Measurements from ENCODE around the gene DIS3L2.

Gene DIS3L2

DNA sequence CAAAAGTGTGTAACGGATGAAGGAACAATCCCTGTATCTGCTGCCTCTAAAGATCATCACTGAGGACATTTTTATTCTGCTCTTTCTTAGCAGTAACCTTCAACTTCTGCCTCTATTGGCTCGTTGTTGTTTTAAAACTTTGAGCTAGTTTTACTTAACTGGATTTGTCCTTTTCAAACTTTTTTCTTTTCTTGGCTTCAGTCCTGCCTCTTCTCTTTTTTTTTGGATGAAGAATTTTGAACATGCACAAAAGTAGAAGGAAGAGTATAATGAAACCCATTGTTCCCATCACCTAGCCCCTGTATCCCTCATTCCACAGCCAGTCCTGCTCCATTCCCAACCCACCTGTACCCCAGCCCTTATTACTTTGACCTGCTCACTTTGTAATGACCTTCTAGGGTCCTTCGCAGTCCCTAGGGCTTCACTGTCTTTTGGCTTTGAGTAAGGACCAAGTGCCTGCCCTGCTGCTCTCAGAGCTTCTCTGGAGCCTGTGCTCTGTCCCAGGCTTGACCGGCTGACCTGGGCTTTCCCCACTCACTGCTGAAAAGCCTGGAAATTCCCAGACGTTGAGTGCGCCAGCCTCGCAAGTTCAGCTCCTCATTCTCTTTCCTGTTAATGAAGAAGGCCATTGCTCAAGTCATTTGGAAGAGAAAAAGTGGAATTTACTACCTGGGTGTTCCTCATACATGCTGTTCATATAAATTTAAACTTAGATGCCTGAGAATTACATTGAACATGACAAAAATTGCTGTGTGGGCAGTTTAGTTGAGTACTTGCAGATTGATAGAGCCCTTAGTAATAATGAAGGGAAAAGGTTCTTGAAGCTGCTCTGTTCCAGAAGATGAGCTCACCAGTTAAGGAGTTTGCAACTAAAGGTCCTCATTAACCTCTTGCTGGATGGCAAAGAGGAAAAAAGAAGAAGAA lies 267.7 kb downstream of the DIS3L2 start:
- DNase-seq (ENCODE audit: low read depth in 3 of 3) = no peak

DNA sequence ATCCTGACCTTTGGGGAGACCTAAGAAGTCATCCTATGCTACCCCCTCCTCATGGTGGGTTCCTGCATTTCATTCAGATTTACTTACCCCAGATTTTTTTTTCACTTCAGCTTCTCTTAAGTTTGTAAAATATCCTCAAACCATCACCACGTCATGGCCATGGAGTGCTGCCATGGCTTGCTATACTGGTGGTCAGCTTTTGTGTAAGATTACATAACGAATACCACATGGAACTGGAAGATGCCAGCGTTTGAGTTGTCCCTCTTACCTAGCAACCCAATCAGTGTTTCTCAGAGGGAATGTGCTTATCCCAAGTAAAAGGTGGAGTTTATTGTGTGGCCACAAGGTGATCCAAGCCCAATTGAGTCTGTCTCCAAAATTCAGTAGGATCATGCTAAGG lies 268.4 kb downstream of the DIS3L2 start:
- no peak for DNase-seq (ENCODE audit: low read depth in 3 of 3)

DNA sequence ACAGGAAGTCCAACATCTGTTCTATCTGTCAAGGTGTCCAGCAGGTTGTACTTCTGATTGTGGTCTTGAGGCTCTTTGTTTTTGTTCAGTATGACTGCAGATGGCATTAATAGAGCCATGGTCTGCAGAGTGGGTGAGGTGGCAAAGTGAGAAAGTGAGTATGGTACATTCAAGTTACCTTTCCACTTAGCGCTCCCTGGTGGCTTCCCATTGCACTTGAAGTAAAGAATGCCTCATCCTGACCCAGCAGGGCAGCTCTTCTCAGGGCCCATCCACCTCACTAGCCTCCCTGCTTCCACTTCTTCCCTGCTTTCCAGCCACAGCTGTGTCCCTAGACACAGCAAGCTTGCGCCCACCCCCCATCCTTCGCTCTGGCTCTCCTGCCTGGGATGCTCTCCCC lies 269.0 kb downstream of the DIS3L2 start:
- peak in 1 of 3 experiments; percentile 9 for DNase-seq (ENCODE audit: low read depth in 3 of 3)

DNA sequence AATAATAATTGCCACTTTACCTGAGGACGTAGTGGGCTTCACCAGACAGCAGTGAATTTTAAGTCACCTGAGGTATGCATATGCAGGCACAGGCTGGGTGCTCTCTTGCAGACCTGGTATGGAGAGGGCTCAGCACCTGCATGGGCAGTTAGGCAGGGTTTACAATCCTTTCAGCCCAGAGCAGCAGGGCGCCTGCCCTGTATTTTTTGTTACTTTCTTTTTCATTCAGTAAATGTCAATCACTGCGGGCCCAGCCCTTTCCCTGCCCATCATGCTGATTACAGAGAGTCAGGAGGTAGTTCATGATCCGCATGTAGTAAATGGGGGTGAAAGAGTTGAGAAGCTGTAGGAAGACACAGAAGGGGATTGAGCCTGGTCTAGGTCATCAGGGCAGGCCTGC lies 270.0 kb downstream of the DIS3L2 start:
- no peak for DNase-seq (ENCODE audit: low read depth in 3 of 3)

DNA sequence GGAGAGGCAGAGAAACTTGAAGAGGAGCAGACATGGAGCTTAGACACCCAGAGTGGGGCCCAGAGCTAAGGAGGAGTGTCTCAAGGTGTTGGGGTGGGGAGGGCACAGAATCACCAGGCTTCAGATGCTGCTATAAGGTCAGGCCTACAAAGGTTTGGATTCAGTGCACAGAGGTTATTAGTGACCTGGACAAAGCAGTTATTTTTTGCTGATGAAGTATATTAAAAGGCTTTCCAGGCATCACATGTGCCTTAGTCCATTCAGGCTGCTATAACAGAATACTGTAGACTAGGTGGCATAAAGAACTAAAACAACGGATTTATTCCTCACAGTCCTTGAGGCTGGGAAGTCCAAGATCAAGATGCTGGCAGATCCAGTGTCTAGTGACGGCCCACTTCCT lies 271.4 kb downstream of the DIS3L2 start:
- DNase-seq (ENCODE audit: low read depth in 3 of 3) = no peak

DNA sequence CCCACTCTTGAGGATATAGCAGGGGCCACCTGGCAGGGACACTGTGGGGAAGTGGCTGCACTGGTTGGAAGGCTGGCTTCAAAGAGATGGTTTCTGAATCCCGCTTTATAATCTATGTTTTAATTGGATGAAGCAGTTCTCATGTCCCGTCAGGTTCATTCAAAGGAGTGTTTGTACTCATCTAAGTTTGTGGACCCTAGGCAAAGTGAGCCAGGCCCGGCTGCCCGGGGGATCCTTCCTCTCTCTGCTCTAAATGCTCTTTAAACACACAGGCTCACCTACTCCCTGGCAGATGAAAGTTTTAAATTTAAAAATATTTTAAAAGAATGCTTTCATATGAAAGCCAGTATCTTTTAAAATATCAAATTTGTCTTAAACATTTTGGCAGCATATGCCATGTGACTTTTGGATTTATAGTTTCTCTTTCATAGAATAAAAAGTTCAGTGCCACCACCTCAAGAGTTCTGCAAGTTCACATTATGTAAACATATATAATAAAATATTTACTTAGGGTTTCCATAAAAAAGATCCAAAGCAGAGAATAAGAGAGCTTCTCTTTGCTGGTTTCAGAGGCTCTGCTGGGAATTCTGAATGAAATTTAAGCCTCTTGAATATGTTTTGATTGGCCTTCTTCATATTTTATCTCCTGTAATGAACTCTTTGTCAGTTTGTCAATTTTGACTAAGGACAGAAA lies 273.6 kb downstream of the DIS3L2 start:
- no peak for DNase-seq (ENCODE audit: low read depth in 3 of 3)

DNA sequence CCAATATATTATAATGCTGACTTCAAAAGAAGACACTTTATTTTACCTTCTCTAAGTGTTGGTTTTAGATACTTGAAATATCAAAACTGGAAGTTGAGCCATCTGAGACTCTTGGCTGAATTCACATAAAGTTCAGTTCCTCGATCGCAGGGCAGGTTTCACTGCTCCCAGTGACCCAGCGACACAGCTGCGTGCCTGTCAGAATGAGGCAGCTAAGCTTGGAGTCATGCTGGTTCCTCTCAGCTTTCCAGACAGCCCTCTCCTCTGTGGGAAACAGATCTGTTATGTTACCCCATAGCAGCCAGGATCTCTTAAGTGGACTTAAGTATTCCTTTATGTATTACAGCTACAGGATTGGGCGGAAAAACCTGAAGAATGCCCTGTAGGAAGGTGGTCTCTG lies 274.2 kb downstream of the DIS3L2 start:
- DNase-seq (ENCODE audit: low read depth in 3 of 3) = no peak

DNA sequence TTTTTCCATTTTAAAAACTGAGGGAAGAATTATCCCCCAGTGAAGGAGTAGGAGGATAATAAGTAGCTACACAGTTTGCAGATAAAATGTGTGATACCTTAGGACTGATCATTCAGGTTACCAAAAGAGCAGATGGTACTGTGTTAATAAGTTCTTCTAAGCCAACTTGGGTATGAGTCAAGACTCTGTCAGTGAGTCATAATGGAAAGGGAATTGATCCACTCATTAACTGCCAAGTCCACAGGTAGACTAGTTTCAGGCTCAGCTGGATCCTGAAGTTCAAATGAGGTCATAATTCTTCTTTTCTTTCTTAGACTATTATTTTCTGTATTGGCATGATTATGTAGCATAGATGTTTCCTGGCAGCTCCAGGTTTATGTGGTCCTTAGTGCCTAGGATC lies 274.7 kb downstream of the DIS3L2 start:
- DNase-seq (ENCODE audit: low read depth in 3 of 3) = no peak

DNA sequence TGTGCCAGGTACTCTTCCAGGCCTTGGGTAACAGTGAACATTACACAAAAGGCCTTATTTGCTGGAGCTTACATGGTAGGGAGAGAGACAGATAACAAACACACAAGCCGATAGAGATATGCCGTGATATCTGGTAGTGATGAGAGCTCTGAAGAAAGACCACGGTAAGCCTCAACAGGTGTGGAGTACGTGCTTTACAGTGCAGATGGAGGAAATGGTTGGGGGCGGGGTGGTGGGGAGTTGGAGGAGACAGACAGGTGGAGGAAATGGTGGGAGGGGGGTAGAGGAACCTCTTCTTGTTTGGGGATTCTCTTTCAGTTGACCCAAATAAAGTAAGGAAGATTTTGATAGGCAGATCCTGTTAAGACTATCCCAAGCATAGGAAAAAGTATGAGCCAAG lies 276.0 kb downstream of the DIS3L2 start:
- DNase-seq (ENCODE audit: low read depth in 3 of 3) = no peak

DNA sequence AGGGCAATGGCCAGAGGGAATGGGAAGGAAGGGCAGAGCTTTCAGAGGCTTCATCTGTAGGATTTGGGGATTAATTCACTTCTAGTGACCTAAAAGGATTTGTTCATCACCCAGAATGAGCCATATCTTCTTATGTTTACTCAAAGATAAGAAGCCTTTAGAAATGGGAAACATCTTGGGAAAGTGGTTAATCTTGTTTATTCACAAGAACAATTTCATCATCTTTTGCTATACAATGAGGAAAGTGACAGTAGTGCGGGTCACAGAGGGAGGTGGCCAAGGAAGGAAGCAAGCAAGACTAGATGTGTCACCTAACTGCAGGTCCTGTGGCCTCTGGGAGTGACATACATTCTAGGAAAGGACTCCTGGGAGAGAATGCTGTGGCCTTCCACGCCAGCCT lies 276.6 kb downstream of the DIS3L2 start:
- DNase-seq (ENCODE audit: low read depth in 3 of 3) = no peak

DNA sequence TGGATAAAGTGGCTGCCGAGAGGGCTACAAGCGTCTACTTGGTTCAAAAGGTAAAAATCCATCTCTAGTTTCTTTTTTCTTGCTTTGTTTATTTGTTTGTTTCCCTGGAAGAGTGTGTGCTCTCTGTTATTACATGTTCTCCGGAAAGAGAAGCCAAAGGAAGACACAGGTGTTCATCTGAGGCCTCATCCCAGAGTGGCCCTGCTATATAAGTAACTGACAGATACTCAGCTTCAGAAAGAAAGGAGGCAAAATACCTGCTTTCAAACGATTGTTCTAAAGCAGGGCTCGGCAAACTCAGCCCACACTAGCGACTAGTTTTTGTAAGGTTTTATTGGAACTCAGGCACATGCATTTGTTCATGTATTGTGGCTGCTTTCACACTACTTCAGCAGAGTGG lies 277.1 kb downstream of the DIS3L2 start:
- no peak for DNase-seq (ENCODE audit: low read depth in 3 of 3)

DNA sequence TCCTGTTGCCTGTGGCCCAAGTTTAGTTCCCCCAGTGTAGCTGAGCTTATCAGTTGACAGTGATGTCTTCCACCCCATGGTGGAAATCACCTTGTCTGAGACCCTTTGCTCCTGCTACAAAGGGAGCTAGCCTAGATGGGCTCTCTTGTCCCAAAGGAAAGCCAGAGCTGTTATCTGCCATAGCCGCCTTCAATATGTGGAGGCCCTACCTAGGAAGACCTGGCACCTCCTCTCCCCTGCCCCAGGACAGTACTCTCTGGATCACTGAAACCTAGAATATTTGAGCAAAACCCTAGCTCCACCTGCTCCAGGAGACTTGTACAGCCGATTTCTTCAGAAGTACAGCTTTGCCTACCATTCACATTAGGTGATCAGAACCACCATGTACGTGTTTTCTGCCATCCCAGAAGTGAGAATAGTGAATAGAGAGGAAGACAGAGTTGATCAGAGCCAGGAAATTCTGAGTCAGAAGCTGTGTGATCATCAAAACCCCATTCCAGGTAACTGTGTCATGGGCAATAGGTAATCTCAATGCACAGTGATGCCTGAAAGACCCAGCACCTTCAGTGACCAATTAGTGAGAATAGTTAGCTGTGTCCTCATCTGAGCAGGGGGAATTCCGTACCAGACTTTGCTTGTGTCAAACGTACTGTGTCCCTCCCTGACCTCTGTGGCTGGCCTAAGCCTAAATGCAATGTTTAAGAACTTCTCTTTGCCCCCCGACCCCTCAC lies 278.6 kb downstream of the DIS3L2 start:
- DNase-seq (ENCODE audit: low read depth in 3 of 3) = no peak

DNA sequence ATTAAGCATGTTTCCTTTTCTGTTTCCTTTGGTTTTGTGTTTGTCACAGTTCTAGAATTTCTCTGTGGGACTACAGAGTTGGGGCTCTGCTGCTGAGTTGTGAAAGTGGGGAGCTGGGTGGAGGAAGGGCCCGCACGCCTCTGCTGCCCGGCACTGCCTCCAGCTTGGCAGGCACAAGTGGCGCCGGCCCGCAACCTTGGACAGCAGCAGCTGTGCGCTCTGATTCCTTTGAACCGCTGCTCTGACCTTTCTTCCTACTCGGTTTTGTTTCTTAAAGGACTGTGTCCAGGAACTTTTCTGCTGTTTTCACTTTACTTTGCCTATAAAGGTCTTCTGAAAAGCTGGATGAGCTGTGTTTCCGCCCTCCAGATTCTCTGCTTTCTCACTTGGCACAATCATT lies 279.4 kb downstream of the DIS3L2 start:
- DNase-seq (ENCODE audit: low read depth in 3 of 3) = no peak

DNA sequence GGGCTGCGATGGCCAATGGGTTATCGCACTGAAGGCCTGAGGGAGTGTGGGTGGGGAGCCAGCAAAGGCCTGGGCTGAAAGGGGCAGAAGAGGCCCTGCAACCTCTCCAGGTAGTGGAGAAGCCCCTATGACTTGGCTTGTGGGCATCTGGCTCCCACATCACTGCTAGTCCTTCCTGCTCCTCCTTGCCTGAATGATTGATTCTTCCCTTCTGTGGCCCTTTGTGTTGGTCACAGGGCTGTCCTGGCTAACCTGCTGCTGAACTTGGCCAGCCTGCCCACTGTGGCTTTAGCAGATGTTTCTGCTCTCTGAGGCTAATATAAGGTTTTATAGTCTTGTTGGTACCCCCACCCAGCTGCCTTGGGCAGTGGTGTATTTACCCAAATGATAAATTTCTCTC lies 280.8 kb downstream of the DIS3L2 start:
- DNase-seq (ENCODE audit: low read depth in 3 of 3) = no peak

DNA sequence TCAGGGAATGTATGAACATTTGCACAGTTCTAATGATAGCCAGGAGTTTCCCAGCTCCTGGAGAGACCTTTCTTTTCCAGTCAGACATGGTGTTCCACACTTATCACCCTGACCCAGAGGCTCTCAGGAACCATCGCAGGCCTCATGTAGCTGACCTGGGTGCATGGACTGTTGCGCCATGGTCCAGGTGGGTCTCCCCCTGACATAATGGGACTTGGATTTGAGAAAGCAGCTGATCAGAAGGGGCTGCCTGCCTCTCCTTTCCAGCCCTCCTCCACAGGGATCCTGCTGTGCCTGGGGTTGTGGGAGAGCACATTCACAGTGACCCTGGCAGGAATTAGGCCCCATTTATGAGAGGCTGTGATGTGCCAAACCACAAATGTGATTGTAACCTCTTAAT lies 283.6 kb downstream of the DIS3L2 start:
- DNase-seq (ENCODE audit: low read depth in 3 of 3) = no peak

DNA sequence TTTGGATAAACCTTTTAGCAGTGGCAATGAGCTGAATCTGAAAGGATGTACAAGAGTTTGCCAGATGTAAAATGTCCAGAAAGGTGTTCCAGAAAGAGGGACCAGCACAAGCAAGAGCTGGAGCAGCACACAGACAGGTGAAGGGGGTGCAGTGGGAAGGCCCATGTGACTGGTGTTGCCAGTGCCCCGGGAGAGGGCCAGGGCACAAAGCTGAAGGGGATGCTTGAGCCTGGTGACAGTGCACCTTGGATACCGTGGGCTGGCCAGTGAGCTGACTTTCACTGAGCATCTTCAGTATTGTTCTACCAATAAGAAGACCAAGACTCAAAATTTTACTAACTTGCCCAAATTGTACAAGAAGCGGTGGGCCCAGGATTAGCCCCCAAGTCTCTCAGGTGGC lies 284.7 kb downstream of the DIS3L2 start:
- no peak for DNase-seq (ENCODE audit: low read depth in 3 of 3)

DNA sequence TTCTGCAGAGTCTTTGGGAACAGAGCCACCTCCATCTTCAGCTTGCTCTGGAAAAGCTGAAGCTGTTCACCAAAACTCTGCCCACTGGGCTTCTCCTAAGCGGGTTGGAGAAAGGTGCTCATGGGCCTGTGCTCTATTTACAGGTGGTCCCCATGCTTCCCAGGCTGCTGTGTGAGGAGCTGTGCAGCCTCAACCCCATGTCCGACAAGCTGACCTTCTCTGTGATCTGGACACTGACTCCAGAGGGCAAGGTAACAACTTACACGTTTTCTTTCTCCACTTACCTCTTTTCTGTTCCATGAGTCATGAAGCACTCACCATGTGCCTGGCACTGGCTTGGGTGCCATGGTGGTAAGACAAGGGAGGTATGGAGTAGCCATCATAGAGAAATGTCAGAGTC lies 287.6 kb downstream of the DIS3L2 start:
- no peak for DNase-seq (ENCODE audit: low read depth in 3 of 3)

DNA sequence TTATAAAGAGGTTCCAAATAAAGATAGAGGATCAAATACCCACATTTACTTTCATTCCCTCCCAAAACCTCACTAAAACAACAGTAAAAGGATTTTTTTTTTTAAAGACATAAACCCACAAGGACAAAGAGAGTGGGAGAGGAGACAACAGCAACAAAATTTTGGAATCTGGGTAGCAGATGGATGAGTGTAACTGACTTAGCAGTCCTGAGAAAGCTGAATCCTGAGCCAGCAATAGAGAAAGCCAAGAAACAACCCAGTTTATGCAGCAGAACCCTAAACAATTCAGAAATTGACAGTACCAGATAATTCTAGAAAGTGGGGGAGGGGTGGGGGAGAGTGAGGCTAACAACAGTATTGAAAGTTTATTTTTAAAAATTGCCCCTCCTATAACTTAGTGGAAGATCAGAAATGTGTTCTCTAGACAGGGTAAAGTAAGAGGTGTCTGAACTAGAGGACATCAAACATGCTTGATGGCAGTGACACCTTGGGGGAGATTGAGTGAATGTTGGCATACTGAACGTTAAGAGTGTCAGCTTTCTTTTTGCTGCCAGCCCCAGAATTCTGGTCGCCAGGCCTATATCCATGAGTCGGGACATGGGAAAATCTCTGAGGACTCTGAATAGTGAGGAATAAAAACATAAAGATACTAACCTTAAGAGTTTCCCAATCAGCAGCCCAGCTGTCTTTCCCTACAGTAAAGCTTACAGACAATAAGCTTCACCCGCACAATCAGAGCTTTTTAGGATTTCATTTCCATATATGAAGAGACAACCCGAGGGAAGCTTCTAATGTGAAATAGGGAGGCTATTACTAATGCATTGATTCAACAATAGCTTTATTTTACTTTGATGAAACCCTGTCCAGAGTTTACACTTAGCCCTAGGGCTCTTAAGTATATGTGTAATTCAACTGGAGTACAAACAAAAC lies 289.0 kb downstream of the DIS3L2 start:
- no peak for DNase-seq (ENCODE audit: low read depth in 3 of 3)

DNA sequence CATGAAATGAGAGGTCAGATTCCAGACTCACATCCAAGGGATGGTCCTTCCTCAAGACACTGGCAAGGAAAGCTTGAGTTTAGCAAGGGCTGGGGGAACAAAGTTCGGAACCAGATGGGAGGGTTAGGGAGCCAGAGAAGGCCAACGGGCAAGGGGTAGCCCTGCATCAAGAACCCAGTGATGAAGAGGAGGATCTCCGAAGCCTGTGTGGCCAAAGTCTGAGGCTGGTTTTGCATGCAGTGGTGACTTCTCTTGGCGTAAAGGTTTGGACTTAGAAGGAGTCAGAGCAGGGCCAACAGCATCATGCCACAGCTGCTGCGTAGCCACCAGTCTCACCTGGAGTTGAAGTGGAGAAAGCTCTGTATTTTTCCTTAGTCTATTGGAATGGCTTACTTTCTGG lies 293.5 kb downstream of the DIS3L2 start:
- no peak for DNase-seq (ENCODE audit: low read depth in 3 of 3)

DNA sequence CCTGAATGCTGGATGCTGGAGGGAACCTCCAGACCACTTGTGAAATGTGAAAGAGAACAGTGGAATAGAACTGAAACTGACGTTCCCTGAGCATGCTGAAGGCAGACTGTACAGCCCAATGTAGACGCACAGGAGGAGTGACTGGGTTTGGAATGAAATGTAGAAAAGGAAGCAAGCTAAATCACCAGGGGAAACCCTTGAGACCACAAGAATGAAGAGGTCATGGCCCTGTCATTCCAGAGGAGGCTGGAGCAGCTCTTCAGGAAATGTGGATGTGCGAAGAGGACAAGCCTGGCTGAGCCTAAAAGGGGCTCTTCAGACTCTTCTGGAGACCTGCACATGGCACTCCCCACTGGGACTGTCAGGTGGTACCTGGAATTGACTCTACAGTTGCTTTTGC lies 298.6 kb downstream of the DIS3L2 start:
- no peak for DNase-seq (ENCODE audit: low read depth in 3 of 3)

DNA sequence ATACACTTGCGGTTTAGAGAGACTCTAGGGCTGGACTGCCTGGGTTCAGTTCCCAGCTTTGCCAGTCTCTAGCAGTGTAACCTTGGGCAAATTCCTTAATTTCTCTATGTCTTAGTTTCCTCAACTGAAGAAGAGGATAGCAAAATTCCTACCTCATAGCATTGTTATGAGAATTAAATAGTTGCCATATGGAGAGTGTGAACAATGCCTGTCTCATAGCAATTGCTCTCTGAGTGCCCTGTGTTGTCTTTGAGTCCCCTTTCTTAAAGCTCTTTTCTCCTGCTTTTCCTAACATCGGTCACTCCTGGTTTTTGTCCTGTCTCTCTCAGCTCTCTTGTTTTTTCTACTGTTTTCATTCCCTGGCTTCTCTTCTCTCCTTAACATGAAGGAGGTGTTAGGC lies 300.3 kb downstream of the DIS3L2 start:
- DNase-seq (ENCODE audit: low read depth in 3 of 3) = no peak

DNA sequence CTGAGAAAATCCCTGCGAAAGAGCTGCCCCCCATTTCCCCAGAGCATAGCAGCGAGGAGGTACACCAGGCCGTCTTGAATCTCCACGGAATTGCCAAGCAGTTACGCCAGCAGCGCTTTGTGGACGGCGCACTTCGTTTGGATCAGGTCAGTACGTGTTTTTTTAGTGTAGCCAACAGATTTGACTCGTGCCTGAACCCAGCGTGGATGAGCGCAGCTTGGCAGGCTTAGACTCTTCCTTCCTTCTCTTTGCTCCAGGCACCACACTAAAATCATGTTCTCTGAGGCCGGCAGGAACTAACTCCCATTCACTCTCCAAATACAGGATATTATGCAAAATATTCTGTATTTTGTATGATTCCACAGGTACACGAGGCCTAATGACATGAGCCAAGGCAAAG lies 301.8 kb downstream of the DIS3L2 start:
- no peak for DNase-seq (ENCODE audit: low read depth in 3 of 3)
